Neural progenitor cell (in vitro differentiated cells): ENCODE measurements around the gene ISCA2. TPM values are rescaled to one million over a fixed set of nuclear protein-coding genes. Genes with fewer than 3 reads are reported as not detected.
A peak's percentile ranks its signal among the peaks of the same experiment; 100 is the strongest.

ENCODE experiments used
- DNase-seq: peaks from one replicate; pipeline ENCODE4 v3.0.0-alpha.2; 2016; ENCODE audit warnings: low spot score
- H2AFZ ChIP-seq: fragments of 200-600 bp; sonication (generic); replicated peaks from 2 replicates; pipeline ENCODE4 v1.6.1; 2016; ENCODE audit warnings: antibody characterized with exemption
- H3F3A ChIP-seq: fragments of 200-600 bp; sonication (generic); 2 replicates; pipeline ENCODE4 v1.6.1; 2016; ENCODE audit warnings: antibody characterized with exemption, low read depth
- H3K27ac ChIP-seq: fragments of 200-600 bp; sonication (generic); 2 replicates; pipeline ENCODE4 v1.5.1; 2016; ENCODE audit warnings: mild to moderate bottlenecking
- H3K27me3 ChIP-seq: fragments of 200-600 bp; sonication (generic); 2 replicates; pipeline ENCODE4 v1.6.1; 2016; ENCODE audit warnings: mild to moderate bottlenecking, moderate library complexity
- H3K36me3 ChIP-seq: fragments of 200-600 bp; sonication (generic); 2 replicates; pipeline ENCODE4 v1.5.1; 2016
- H3K4me1 ChIP-seq: fragments of 200-600 bp; sonication (generic); 2 replicates; pipeline ENCODE4 v1.6.1; 2016; ENCODE audit warnings: mixed run types
- H3K4me2 ChIP-seq: fragments of 200-600 bp; sonication (generic); 2 replicates; pipeline ENCODE4 v1.6.1; 2016
- H3K4me3 ChIP-seq: fragments of 200-600 bp; sonication (generic); 2 replicates; pipeline ENCODE4 v1.5.1; 2016
- H3K79me2 ChIP-seq: fragments of 200-600 bp; sonication (generic); 2 replicates; pipeline ENCODE4 v1.6.1; 2016; ENCODE audit warnings: low read depth
- H3K9ac ChIP-seq: fragments of 200-600 bp; sonication (generic); 2 replicates; pipeline ENCODE4 v1.6.1; 2016
- H3K9me3 ChIP-seq: fragments of 200-600 bp; sonication (generic); 2 replicates; pipeline ENCODE4 v1.5.1; 2016; ENCODE audit warnings: low read depth
- H4K20me1 ChIP-seq: fragments of 200-600 bp; sonication (generic); 2 replicates; pipeline ENCODE4 v1.6.1; 2016; ENCODE audit warnings: low read depth
- H3K27ac Mint-ChIP-seq: 3 replicates; pipeline ENCODE4 v1.8.0; 2021; ENCODE audit warnings: mixed read lengths
- H3K27me3 Mint-ChIP-seq: 2 replicates; pipeline ENCODE4 v1.8.0; 2022; ENCODE audit warnings: low read depth, mild to moderate bottlenecking, inconsistent platforms, moderate library complexity, mixed read lengths; ENCODE audit not compliant: insufficient read depth
- H3K36me3 Mint-ChIP-seq: 3 replicates; pipeline ENCODE4 v1.8.0; 2021; ENCODE audit warnings: mixed read lengths
- H3K4me1 Mint-ChIP-seq: 3 replicates; pipeline ENCODE4 v1.8.0; 2021; ENCODE audit warnings: mixed read lengths
- H3K4me3 Mint-ChIP-seq: 3 replicates; pipeline ENCODE4 v1.8.0; 2021; ENCODE audit warnings: mild to moderate bottlenecking, moderate library complexity, mixed read lengths
- H3K9me3 Mint-ChIP-seq: 3 replicates; pipeline ENCODE4 v1.8.0; 2020; ENCODE audit warnings: mixed read lengths
- CTCF ChIP-seq: fragments of 200-600 bp; sonication (generic); IDR thresholded peaks from 2 replicates; pipeline ENCODE4 v1.5.1; 2017; ENCODE audit warnings: antibody characterized with exemption, mild to moderate bottlenecking
- EZH2 ChIP-seq: fragments of 200-600 bp; sonication (generic); IDR thresholded peaks from 2 replicates; pipeline ENCODE4 v1.6.1; 2017; ENCODE audit warnings: antibody characterized with exemption, mild to moderate bottlenecking, moderate library complexity
- EZH2phosphoT487 ChIP-seq: fragments of 200-600 bp; sonication (generic); IDR thresholded peaks from 2 replicates; pipeline ENCODE4 v1.6.1; 2017; ENCODE audit warnings: antibody characterized with exemption
- total RNA-seq: library from RNA; depleted of rRNA; stranded (reverse); fragments of >200 nt; gene quantifications from 2 replicates; pipeline ENCODE4 v1.2.3, GENCODE V29; 2015; ENCODE audit warnings: low replicate concordance

ISCA2 gene
- total RNA-seq, 1 donor from 2014 or later = 45.5 TPM

GRCh38 chr14:74538411-74539391, 45.1 kb downstream of the ISCA2 start:
- Mint-ChIP-seq H3K4me1 (peaks cover 4% of the 10 kb centered on the region), H3K36me3 (no peaks in the 10 kb centered on the region), H3K27ac (no peak overlapping the region), H3K4me3 (no peak overlapping the region), H3K27me3 (no peaks in the 10 kb centered on the region), H3K9me3 (no peaks in the 10 kb centered on the region)
- Histone ChIP-seq H3K27ac (no peak overlapping the region), H4K20me1 (no peaks in the 10 kb centered on the region), H3F3A (no peaks in the 10 kb centered on the region), H3K27me3 (no peaks in the 10 kb centered on the region), H3K4me2 (no peak overlapping the region), H3K9ac (no peak overlapping the region), H3K79me2 (no peaks in the 10 kb centered on the region), H3K4me1 (no peaks in the 10 kb centered on the region), H3K36me3 (no peaks in the 10 kb centered on the region), H3K9me3 (no peaks in the 10 kb centered on the region), H2AFZ (no peak overlapping the region), H3K4me3 (no peak overlapping the region)
- no peak for DNase-seq
- TF ChIP-seq EZH2phosphoT487 = no peak
- TF ChIP-seq CTCF = no peak
- no peak for TF ChIP-seq EZH2

- H3K4me3 Mint-ChIP-seq = no peak overlapping the region
Measured at GRCh38 chr14:74539503-74539902, 45.9 kb downstream of the ISCA2 start.

GRCh38 chr14:74541225-74541624, 47.7 kb downstream of the ISCA2 start:
- Histone ChIP-seq H3K9ac (no peak overlapping the region), H2AFZ (no peak overlapping the region), H3K27ac (no peak overlapping the region), H3K9me3 (no peaks in the 10 kb centered on the region), H3K4me2 (no peak overlapping the region), H3K4me1 (no peaks in the 10 kb centered on the region), H3K79me2 (no peaks in the 10 kb centered on the region), H3K36me3 (no peaks in the 10 kb centered on the region), H4K20me1 (no peaks in the 10 kb centered on the region), H3K4me3 (no peak overlapping the region), H3K27me3 (no peaks in the 10 kb centered on the region), H3F3A (no peaks in the 10 kb centered on the region)
- Mint-ChIP-seq H3K4me3 (no peak overlapping the region), H3K4me1 (peaks cover 8% of the 10 kb centered on the region), H3K9me3 (no peaks in the 10 kb centered on the region), H3K36me3 (no peaks in the 10 kb centered on the region), H3K27ac (no peak overlapping the region), H3K27me3 (no peaks in the 10 kb centered on the region)
- DNase-seq = no peak
- TF ChIP-seq EZH2phosphoT487 (no peak), CTCF (no peak), EZH2 (no peak)

More at GRCh38 chr14:74539503-74539902, 45.9 kb downstream of the ISCA2 start:
- Histone ChIP-seq H3K79me2 (no peaks in the 10 kb centered on the region), H3K9ac (no peak overlapping the region), H3K27ac (no peak overlapping the region), H3K4me1 (no peaks in the 10 kb centered on the region), H2AFZ (no peak overlapping the region), H3K4me2 (no peak overlapping the region), H4K20me1 (no peaks in the 10 kb centered on the region), H3K27me3 (no peaks in the 10 kb centered on the region), H3K9me3 (no peaks in the 10 kb centered on the region), H3K36me3 (no peaks in the 10 kb centered on the region), H3K4me3 (no peak overlapping the region), H3F3A (no peaks in the 10 kb centered on the region)
- H3K27me3 Mint-ChIP-seq = no peaks in the 10 kb centered on the region
- peaks cover 4% of the 10 kb centered on the region for H3K4me1 Mint-ChIP-seq
- H3K27ac Mint-ChIP-seq = peak overlapping the region; percentile 21
- TF ChIP-seq CTCF (no peak), EZH2phosphoT487 (no peak), EZH2 (no peak)
- H3K36me3 Mint-ChIP-seq = no peaks in the 10 kb centered on the region
- DNase-seq = no peak
- H3K9me3 Mint-ChIP-seq = no peaks in the 10 kb centered on the region
